Motor neuron (in vitro differentiated cells): ENCODE data around the gene TSNAX. TPM values are rescaled to one million over a fixed set of nuclear protein-coding genes. Genes with fewer than 3 reads are reported as not detected.

Experiments
- ATAC-seq, 8 experiments: fragments of 200-7000 bp; cut with Tn5 transposase; replicated peaks in 6 of 8; 2 replicates each; pipeline ENCODE4 v1.8.0; 2021; ENCODE audit warnings: mild to moderate bottlenecking in 8 of 8, moderate library complexity in 8 of 8
- H3K27ac ChIP-seq, 2 donors: fragments of 250-450 bp; sonication (Bioruptor Pico); 2 replicates each; pipeline ENCODE4 v1.9.0; 2021; ENCODE audit warnings: antibody characterized with exemption in 2 of 2, mild to moderate bottlenecking in 2 of 2, moderate library complexity in 1 of 2
- H3K4me1 ChIP-seq, 2 donors: fragments of 250-450 bp; sonication (Bioruptor Pico); replicated peaks in 1 of 2; 2 replicates each; pipeline ENCODE4 v1.6.1; 2021; ENCODE audit warnings: antibody characterized with exemption in 2 of 2, mild to moderate bottlenecking in 2 of 2, moderate library complexity in 1 of 2
- H3K4me3 ChIP-seq, 5 donors: fragments of 250-450 bp; sonication (Bioruptor Pico); 2 replicates each; pipeline ENCODE4 v1.9.0; 2021; ENCODE audit warnings: antibody characterized with exemption in 5 of 5, mild to moderate bottlenecking in 5 of 5, moderate library complexity in 4 of 5
- whole genome bisulfite sequencing, 10 experiments: fragments of 450-650 bp; shearing (Covaris generic); methylation state at CpG; one replicate each; pipeline ENCODE4 v1.0.0; 2022; 5-methylcytosine and 5-hydroxymethylcytosine counted together
- in situ Hi-C, 9 experiments: fragments of 400-800 bp; cut with MboI; loops; one replicate each; pipeline ENCODE4 v1.15.0; 2021; ENCODE audit warnings: low sequenced_read_pairs in 9 of 9, low pct_unique_long_range_greater_than_20kb in 2 of 9; ENCODE audit not compliant: unreplicated experiment in 9 of 9
- total RNA-seq, 8 experiments: library from RNA; unstranded; fragments of 300-600 nt; gene quantifications; 2 replicates each; pipeline versions ENCODE4 v1.2.3 to v1.2.4, GENCODE V29; 2022

Gene TSNAX
- total RNA-seq, 8 experiments from 2014 or later: 45.6 to 62.2 (median 48.7) TPM

DNA sequence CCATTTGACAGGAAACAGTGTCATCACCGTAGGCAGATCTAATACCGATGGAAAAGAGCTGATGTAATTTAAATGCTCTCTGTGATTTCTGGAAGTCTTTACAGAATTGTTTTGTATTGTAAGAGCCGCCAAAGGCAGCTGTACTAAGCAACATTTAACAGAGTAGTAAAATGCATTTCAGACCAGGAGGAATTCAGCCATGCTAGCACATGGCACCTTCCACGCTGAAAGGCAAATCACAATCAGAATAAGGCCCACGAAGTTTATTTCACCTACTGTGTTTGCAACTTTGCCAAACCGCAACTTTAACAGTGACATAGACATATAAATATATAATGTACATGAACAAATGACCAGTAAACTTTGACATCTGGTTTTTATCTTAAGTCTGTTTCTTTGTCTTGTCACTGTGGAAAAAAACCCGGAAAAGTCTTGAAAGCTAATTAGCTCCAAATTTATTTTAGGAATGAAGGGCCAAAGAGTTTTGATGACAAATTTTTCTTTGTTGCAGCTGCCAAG is 72.0 kb downstream of the TSNAX start:
- H3K27ac ChIP-seq: no peak overlapping the region

GRCh38 chr1:231601824-231602672 is 73.6 kb downstream of the TSNAX start:
- Histone ChIP-seq H3K27ac (no peak overlapping the region), H3K4me1 (peaks cover 0 to 4% of the 10 kb centered on the region in 2 donors), H3K4me3 (no peak overlapping the region)
- WGBS, 10 experiments: 45 to 100% (median 84%) methylated on average over 1 to 5 of the region's 5 CpGs
- in situ Hi-C loops: loop anchor here in 3 of 9 experiments (10.0 to 25.0 kb wide), 2 partner anchors 240 to 247 kb away; no protein-coding TSS in a partner anchor
- peak in 1 of 8 experiments; percentile 39 for ATAC-seq

More for the DNA sequence above, 72.0 kb downstream of the TSNAX start:
- Histone ChIP-seq H3K4me1 (peaks cover 0 to 4% of the 10 kb centered on the region in 2 donors), H3K4me3 (no peak overlapping the region)
- in situ Hi-C loops: loop anchor here in 3 of 9 experiments (10.0 to 25.0 kb wide), 2 partner anchors 238 to 246 kb away; no protein-coding TSS in a partner anchor
- peak in 7 of 8 experiments; percentile 6 to 53 (median 34) for ATAC-seq
- WGBS, 10 experiments: 0 to 89% (median 68%) methylated on average over 1 to 7 of the region's 7 CpGs

DNA sequence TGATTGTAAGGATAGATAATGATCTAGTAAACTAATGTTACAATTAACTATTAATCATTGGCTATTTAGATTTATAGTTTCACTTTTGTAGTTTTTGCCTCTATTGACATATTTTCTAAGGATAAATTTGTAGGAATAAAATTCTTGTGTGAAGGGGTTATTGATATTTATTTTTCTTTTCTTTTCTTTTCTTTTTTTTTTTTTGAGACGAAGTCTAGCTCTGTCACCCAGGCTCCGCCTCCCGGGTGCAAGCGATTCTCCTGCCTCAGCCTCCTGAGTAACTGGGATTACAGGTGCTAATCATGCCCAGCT is 74.2 kb downstream of the TSNAX start:
- no peak overlapping the region for H3K27ac ChIP-seq
- H3K4me1 ChIP-seq: peaks cover 0 to 4% of the 10 kb centered on the region in 2 donors
- ATAC-seq: no peak
- in situ Hi-C loops: loop anchor here in 3 of 9 experiments (10.0 to 25.0 kb wide), 2 partner anchors 240 to 248 kb away; no protein-coding TSS in a partner anchor
- H3K4me3 ChIP-seq: no peak overlapping the region
- WGBS, 10 experiments: 83 to 100% (median 94%) methylated on average over 1 to 4 of the region's 4 CpGs; no CpG with 5 or more reads in 1 of the 10 experiments

DNA sequence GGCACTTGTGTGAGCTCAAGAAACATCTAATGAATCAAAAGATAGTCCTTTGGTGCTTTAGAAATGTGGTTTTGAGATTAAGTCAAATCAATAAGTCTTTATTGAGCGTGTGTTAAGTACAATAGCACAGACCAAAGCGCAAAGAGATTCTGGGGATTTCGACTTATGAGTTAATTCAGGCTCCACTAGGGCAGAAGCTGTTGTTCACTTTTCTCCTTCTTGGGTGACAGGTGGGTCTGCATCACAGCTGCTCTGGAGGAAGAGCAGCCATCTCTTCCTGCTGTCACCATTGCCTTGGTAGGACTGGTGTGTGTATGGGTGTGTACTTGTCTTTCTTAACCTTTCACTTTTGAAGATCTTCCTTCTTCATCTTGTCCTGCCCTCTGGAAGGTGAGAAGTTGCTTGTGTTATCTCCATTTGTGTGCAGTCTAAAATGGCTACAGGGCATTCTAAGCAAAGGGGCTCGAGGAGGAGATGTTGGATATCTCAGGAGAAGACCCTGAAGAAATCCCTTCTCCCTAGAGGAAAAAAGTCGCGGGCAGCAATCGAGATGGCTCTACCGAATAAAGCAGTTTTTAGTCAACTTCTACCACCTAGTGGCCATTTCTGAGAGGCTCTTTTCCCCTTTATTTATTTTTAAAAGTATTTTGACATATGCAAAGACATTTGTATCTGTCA is 75.3 kb downstream of the TSNAX start:
- peak in 7 of 8 experiments; percentile 40 to 81 (median 58) for ATAC-seq
- 0 to 100% (median 37%) methylated on average over 1 to 8 of the region's 8 CpGs for WGBS, 10 experiments
- H3K27ac ChIP-seq: no peak overlapping the region
- in situ Hi-C loops: loop anchor here in 3 of 9 experiments (10.0 to 25.0 kb wide), 2 partner anchors 241 to 249 kb away; no protein-coding TSS in a partner anchor
- peak overlapping the region in 1 of 5 donors; percentile 6 for H3K4me3 ChIP-seq
- peaks cover 0 to 4% of the 10 kb centered on the region in 2 donors for H3K4me1 ChIP-seq

DNA sequence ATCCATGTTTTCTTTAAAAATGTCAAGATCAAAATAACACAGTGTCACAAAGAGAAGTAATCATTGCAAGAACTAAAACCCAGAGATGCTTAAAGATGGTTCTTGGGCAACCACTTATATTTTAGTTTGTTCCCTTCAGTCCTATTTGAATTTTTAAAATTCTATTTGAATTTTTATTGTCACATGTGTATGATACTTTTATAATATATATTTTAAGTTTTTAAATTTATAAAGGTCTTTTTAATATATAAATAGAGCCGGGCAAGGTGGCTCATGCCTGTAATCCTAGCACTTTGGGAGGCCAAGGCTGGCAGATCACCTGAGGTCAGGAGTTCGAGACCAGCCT is 75.8 kb downstream of the TSNAX start:
- in situ Hi-C loops: loop anchor here in 3 of 9 experiments (10.0 to 25.0 kb wide), 2 partner anchors 242 to 249 kb away; no protein-coding TSS in a partner anchor
- Histone ChIP-seq H3K4me3 (no peak overlapping the region), H3K27ac (no peak overlapping the region), H3K4me1 (peaks cover 0 to 4% of the 10 kb centered on the region in 2 donors)
- no peak for ATAC-seq
- WGBS, 10 experiments: 0 to 60% (median 38%) methylated on average over 1 to 2 of the region's 2 CpGs; no CpG with 5 or more reads in 3 of the 10 experiments

DNA sequence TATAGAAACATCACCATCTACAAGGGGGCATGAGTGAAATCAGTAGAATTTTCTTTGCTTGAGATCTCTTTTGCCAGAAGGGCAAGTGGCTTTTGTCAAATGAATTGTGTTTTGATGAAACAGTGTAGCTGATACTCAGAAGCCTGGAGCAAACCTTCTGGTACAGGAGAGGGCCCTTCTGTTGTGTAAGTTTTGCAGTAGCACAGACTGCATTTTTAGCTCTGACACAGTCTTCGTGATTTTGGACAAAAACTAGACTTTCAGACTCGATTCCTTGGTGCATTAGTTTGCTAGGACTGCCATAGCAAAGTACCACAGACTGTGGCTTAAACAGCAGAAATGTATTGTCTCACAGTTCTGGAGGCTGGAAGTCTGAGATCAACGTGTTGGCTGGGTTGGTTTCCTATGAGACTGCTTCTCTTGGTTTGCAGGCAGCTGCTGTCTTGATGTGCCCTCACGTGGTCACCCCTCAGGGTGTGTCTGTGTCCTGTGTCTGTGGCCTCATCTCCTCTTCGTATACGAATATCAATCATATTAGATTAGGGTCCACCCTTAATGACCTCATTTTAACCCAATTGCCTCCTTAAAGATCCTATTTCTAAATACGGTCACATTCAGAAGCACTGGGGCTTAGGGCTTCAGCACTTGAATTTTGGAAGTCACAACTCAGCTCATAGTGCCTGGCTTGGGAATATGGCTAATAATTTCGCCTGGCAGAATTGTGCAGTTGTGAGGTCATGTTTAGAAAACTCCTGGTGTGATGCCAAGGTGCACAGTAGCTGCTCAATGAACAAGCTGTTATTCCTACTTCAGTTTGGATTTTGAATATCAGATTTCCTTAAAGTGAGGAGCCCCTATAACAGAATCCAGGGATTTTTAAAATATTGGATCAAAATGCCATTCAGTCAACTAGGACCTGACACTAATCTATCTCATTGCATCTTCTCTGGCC is 77.0 kb downstream of the TSNAX start:
- Histone ChIP-seq H3K4me1 (peaks cover 0 to 1% of the 10 kb centered on the region in 2 donors), H3K4me3 (no peak overlapping the region), H3K27ac (no peak overlapping the region)
- WGBS, 10 experiments: 0 to 83% (median 41%) methylated on average over 1 to 8 of the region's 8 CpGs; no CpG with 5 or more reads in 1 of the 10 experiments
- peak in 3 of 8 experiments; percentile 6 to 86 (median 74) for ATAC-seq
- in situ Hi-C loops: loop anchor here in 3 of 9 experiments (10.0 to 25.0 kb wide), 2 partner anchors 243 to 251 kb away; no protein-coding TSS in a partner anchor

DNA sequence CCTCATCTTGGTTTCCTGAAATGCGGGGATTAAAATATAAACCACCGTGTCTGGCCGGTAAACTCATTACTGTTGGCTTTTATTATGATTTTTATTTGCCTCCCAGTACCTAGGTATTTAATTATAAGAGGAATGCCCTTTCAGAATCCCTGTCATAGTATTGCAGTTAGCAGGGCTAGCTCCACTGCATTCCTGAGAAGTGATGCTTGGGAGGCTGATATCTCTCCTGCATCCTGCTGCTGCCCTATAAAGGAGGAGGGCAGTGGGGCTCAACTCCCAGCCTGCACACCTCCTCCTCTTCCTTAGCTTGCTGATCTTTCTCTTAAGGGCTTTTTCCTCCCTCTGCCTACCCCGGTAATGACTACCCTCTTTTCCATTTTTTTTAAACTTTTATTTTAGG is 78.2 kb downstream of the TSNAX start:
- no peak for ATAC-seq
- Histone ChIP-seq H3K27ac (no peak overlapping the region), H3K4me1 (no peaks in the 10 kb centered on the region), H3K4me3 (no peak overlapping the region)
- in situ Hi-C loops: loop anchor here in 3 of 9 experiments (10.0 to 25.0 kb wide), 2 partner anchors 244 to 252 kb away; no protein-coding TSS in a partner anchor
- WGBS, 10 experiments: 33 to 96% (median 78%) methylated on average over 1 to 4 of the region's 4 CpGs; no CpG with 5 or more reads in 2 of the 10 experiments

DNA sequence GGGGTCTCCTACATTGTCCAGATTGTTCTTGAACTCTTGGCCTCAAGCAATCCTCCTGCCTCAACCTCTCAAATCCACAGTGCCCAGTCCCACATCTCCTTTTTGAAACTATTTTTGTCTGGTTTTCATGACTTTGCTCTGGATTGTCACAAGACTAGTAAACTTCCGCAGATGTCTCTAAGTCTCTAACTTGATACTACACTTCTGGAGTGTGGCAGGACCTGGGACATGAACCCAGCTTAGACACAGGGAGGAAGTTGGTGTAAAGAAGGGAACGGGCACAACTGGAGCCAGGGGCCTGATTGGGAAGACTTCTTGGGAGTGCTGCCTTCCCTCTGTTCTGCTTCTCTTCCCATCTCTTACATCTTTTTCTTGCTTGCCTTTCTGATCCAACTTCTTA is 81.9 kb downstream of the TSNAX start:
- in situ Hi-C loops: loop anchor here in 2 of 9 experiments (25.0 kb wide), 1 partner anchor 248 kb away; no protein-coding TSS in a partner anchor
- whole genome bisulfite sequencing, 10 experiments: 83 to 100% (median 90%) methylated on average over 1 to 2 of the region's 2 CpGs; no CpG with 5 or more reads in 4 of the 10 experiments
- ATAC-seq: no peak
- H3K4me3 ChIP-seq: no peak overlapping the region
- H3K27ac ChIP-seq: no peak overlapping the region
- H3K4me1 ChIP-seq: no peaks in the 10 kb centered on the region

DNA sequence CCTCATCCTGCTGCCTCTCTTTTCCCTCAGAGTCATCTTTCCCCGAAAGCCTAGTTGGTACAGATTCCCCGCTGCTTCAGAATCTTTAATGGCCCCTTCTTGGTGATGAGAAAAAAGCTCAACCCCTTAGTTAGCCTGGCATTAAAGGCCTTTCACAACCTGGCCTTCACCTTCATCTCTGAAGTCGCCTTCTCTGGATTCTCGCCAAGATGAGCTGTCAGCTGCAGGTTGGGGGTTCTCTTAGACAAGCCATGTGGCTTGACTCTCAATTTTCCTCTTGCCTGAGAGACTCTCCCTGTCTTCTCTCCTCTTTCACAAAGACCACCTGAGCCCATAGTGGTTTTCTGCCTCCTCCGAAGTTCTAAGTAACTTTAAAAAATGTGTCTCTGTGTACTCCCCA is 82.6 kb downstream of the TSNAX start:
- Histone ChIP-seq H3K27ac (no peak overlapping the region), H3K4me1 (no peaks in the 10 kb centered on the region), H3K4me3 (no peak overlapping the region)
- no peak for ATAC-seq
- 21 to 100% (median 74%) methylated on average over 1 to 5 of the region's 5 CpGs; no CpG with 5 or more reads in 1 of the 10 experiments for WGBS, 10 experiments
- in situ Hi-C loops: loop anchor here in 2 of 9 experiments (25.0 kb wide), 1 partner anchor 249 kb away; no protein-coding TSS in a partner anchor

GRCh38 chr1:231611851-231612250 is 83.4 kb downstream of the TSNAX start:
- in situ Hi-C loops: loop anchor here in 2 of 9 experiments (25.0 kb wide), 1 partner anchor 250 kb away; no protein-coding TSS in a partner anchor
- H3K27ac ChIP-seq: no peak overlapping the region
- no peaks in the 10 kb centered on the region for H3K4me1 ChIP-seq
- WGBS, 10 experiments: 78 to 100% (median 89%) methylated on average over 2 to 5 of the region's 5 CpGs; no CpG with 5 or more reads in 3 of the 10 experiments
- no peak for ATAC-seq
- no peak overlapping the region for H3K4me3 ChIP-seq

DNA sequence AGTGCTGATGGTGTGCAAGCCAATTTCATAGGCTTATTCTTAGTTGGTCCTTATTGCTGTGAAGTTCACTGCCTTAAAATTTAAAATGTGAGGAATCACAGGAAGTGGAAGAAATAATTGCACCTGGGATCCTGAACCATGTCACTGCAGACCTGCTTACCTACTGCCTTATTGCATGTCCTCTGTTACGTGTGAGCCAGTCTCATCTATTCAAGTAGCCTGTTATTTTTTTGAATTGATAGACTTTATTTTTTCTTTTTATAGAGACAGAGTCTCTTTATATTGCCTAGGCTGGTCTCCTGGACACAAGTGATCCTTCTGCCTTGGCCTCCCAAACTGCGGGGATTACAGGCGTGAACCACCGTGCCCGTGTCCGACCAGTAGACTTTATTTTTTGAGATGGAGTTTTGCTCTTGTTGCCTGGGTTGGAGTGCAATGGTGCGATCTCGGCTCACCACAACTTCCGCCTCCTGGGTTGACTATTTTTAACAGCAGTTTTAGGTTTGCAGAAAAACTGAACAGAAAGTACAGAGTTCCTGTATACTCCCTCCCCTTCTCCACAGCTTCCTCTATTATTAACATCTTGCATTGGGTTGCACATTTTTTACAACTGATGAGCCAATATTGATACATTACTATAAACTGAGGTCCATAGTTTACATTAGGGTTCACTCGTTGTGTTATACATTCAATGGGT is 84.1 kb downstream of the TSNAX start:
- Histone ChIP-seq H3K4me3 (no peak overlapping the region), H3K4me1 (no peaks in the 10 kb centered on the region), H3K27ac (no peak overlapping the region)
- WGBS, 10 experiments: 62 to 100% (median 87%) methylated on average over 1 to 10 of the region's 10 CpGs
- in situ Hi-C loops: loop anchor here in 2 of 9 experiments (25.0 kb wide), 1 partner anchor 250 kb away; no protein-coding TSS in a partner anchor
- no peak for ATAC-seq
